Stomach (tissue), 9 donors: ENCODE measurements around the gene PIM1. TPM values are rescaled to one million over a fixed set of nuclear protein-coding genes. Genes with fewer than 3 reads are reported as not detected.

Source experiments
- DNase-seq, 2 donors: peaks; one replicate each; pipeline versions ENCODE4 v3.0.0 to v3.0.0-alpha.2; 2013 to 2019
- H3K27ac ChIP-seq, 5 donors: fragments of 200-600 bp in 4 of 5; sonication (generic) in 4 of 5; one replicate each; pipeline ENCODE4 v1.5.1; 2013 to 2019; ENCODE audit warnings: mild to moderate bottlenecking in 1 of 5, moderate library complexity in 1 of 5
- H3K27me3 ChIP-seq, 3 donors: fragments of 200-600 bp; sonication (generic); one replicate each; pipeline ENCODE4 v1.5.1; 2017 to 2019; ENCODE audit warnings: mixed run types in 1 of 3
- H3K36me3 ChIP-seq, 4 donors: fragments of 200-600 bp; sonication (generic); 1 replicate in 3 of 4; 2 replicates in 1 of 4; pipeline ENCODE4 v1.5.1; 2016 to 2019
- H3K4me1 ChIP-seq, 4 donors: fragments of 200-600 bp; sonication (generic); one replicate each; pipeline ENCODE4 v1.5.1; 2016 to 2019
- H3K4me3 ChIP-seq, 4 donors: fragments of 200-600 bp; sonication (generic) in 3 of 4; one replicate each; pipeline ENCODE4 v1.5.1; 2016 to 2019; ENCODE audit warnings: mild to moderate bottlenecking in 1 of 4
- H3K9me3 ChIP-seq, 4 donors: fragments of 200-600 bp; sonication (generic); one replicate each; pipeline ENCODE4 v1.5.1; 2016 to 2019
- CTCF ChIP-seq, 7 experiments: fragments of 450-650 bp in 4 of 7; fragments of 200-600 bp in 3 of 7; sonication (generic) in 3 of 7; IDR thresholded peaks; one replicate each; pipeline ENCODE4 v1.5.1; 2016 to 2019; ENCODE audit warnings: antibody characterized with exemption in 7 of 7, control low read depth in 2 of 7, mild to moderate bottlenecking in 1 of 7
- EP300 ChIP-seq: sonication (generic); formaldehyde crosslinking; IDR thresholded peaks from one replicate; pipeline ENCODE4 v1.6.1; 2017; ENCODE audit warnings: antibody characterized with exemption
- POLR2A ChIP-seq, 4 donors: fragments of 450-650 bp; IDR thresholded peaks; one replicate each; pipeline ENCODE4 v1.6.1; 2016; ENCODE audit warnings: antibody characterized with exemption in 4 of 4, control low read depth in 2 of 4, mild to moderate bottlenecking in 1 of 4, moderate library complexity in 1 of 4
- POLR2AphosphoS5 ChIP-seq, 3 donors: sonication (generic); formaldehyde crosslinking; IDR thresholded peaks; one replicate each; pipeline ENCODE4 v1.6.1; 2016; ENCODE audit warnings: antibody characterized with exemption in 3 of 3
- WGBS, 5 donors: extraction: QIAGEN DNeasy Blood & Tissue Kit in 3 of 5; methylation state at CpG; one replicate each; pipeline versions ENCODE4 v1.1.5 to v1.1.7; 2013 to 2018; 5-methylcytosine and 5-hydroxymethylcytosine counted together
- intact Hi-C: fragments of 100-400 bp; cut with DNase I; formaldehyde crosslinking; loops from one replicate; pipeline ENCODE4 v1.15.1; 2023; ENCODE audit warnings: low total_unique reads
- polyA plus RNA-seq, 3 donors: library from polyadenylated mRNA; stranded (reverse); fragments of 200-250 nt; gene quantifications; one replicate each; pipeline ENCODE4 v1.2.3, GENCODE V29; 2013
- total RNA-seq, 5 donors: library from RNA; depleted of rRNA; stranded (reverse); fragments of >200 nt; gene quantifications; one replicate each; pipeline versions ENCODE4 v1.1.0 to v1.2.3, GENCODE V29; 2014 to 2016
- donor health status: healthy with polysubstance abuse.
- donor health status: Bipolar disorder and iron deficiency.
- donor health status: healthy.

Gene PIM1
- total and polyA plus RNA-seq, 8 donors = 9.8 to 59.1 (median 22.6) TPM

- no peak for DNase-seq
- no peak overlapping the region for H3K27ac ChIP-seq
- H3K27me3 ChIP-seq = no peaks in the 10 kb centered on the region
- TF ChIP-seq CTCF (IDR thresholded peaks at IDR 0.05) = no peak
- TF ChIP-seq EP300 = no peak
- TF ChIP-seq POLR2AphosphoS5 (IDR thresholded peaks at IDR 0.05) = no peak
- no peak for TF ChIP-seq POLR2A (IDR thresholded peaks at IDR 0.05)
- 83 to 100% (median 91%) methylated on average over 4 of the region's 4 CpGs for WGBS, 5 donors
- H3K4me1 ChIP-seq = peaks cover 0 to 36% (median 2%) of the 10 kb centered on the region in 4 donors
- H3K9me3 ChIP-seq = no peaks in the 10 kb centered on the region
- H3K36me3 ChIP-seq = no peaks in the 10 kb centered on the region
- H3K4me3 ChIP-seq = no peak overlapping the region
- intact Hi-C loops = no loop called here
These were observed 36.0 kb downstream of the PIM1 start for GRCh38 chr6:37205997-37206340.

GRCh38 chr6:37206622-37207021, 36.7 kb downstream of the PIM1 start:
- WGBS, 5 donors = 92 to 94% (median 93%) methylated on average over 9 of the region's 9 CpGs

GRCh38 chr6:37207903-37208456, 38.0 kb downstream of the PIM1 start:
- intact Hi-C loops = no loop called here
- H3K27ac ChIP-seq = no peak overlapping the region
- WGBS, 5 donors = 53 to 63% (median 61%) methylated on average over 7 of the region's 7 CpGs
- H3K4me1 ChIP-seq = peaks cover 0 to 27% (median 2%) of the 10 kb centered on the region in 4 donors
- no peaks in the 10 kb centered on the region for H3K36me3 ChIP-seq
- TF ChIP-seq CTCF (IDR thresholded peaks at IDR 0.05) (peak in 5 of 7 experiments; percentile 60 to 87 (median 77)), EP300 (no peak)
- peak; percentile 88 to 91 for DNase-seq
- H3K4me3 ChIP-seq = no peak overlapping the region
- H3K27me3 ChIP-seq = no peaks in the 10 kb centered on the region
- no peaks in the 10 kb centered on the region for H3K9me3 ChIP-seq

More at GRCh38 chr6:37206622-37207021, 36.7 kb downstream of the PIM1 start:
- no peak for DNase-seq
- Histone ChIP-seq H3K9me3 (no peaks in the 10 kb centered on the region), H3K27me3 (no peaks in the 10 kb centered on the region), H3K4me1 (peaks cover 0 to 36% (median 2%) of the 10 kb centered on the region in 4 donors), H3K27ac (no peak overlapping the region), H3K4me3 (no peak overlapping the region), H3K36me3 (no peaks in the 10 kb centered on the region)
- intact Hi-C loops = no loop called here
- TF ChIP-seq POLR2A (IDR thresholded peaks at IDR 0.05) = no peak
- TF ChIP-seq POLR2AphosphoS5 (IDR thresholded peaks at IDR 0.05) = no peak
- no peak for TF ChIP-seq EP300
- TF ChIP-seq CTCF (IDR thresholded peaks at IDR 0.05) = no peak

GRCh38 chr6:37208793-37209192, 38.8 kb downstream of the PIM1 start:
- Histone ChIP-seq H3K36me3 (no peaks in the 10 kb centered on the region), H3K27ac (no peak overlapping the region), H3K9me3 (no peaks in the 10 kb centered on the region), H3K27me3 (no peaks in the 10 kb centered on the region), H3K4me3 (no peak overlapping the region), H3K4me1 (peaks cover 0 to 22% (median 0%) of the 10 kb centered on the region in 4 donors)
- DNase-seq = no peak
- TF ChIP-seq EP300 (no peak), POLR2AphosphoS5 (IDR thresholded peaks at IDR 0.05) (no peak), POLR2A (IDR thresholded peaks at IDR 0.05) (no peak), CTCF (IDR thresholded peaks at IDR 0.05) (no peak)
- intact Hi-C loops = no loop called here
- 88 to 95% (median 93%) methylated on average over 7 of the region's 7 CpGs for WGBS, 5 donors
